GM04503 (cell line): Measurements from ENCODE around the gene MRTFB.
"Not testable (repeated sequence)": the region's sequence is repeated elsewhere in the genome, so short reads cannot be mapped to it uniquely, and the experiment has no call there.

Source experiments
- DNase-seq: peaks from one replicate; pipeline ENCODE4 v3.0.0-alpha.2; 2012; ENCODE audit warnings: low read depth

The MRTFB gene

DNA sequence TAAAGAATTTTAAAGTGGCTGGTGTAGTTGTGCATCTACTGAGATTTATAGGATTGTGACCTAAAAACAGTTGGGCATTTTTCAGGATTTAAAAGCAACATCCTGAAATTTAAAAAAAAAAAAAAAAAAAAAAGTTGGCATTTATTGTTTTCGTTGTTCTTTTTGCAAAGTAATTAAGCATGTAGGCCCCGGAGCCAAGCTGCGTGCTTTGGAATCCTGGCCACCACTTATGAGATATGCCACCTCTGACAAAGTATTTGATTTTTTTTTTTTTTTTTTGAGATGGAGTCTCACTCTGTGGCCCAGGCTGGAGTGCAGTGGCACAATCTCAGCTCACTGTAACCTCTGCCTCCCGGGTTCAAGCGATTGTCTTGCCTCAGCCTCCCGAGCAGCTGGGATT is 112.8 kb downstream of the MRTFB start:
- not testable (repeated sequence) for DNase-seq

DNA sequence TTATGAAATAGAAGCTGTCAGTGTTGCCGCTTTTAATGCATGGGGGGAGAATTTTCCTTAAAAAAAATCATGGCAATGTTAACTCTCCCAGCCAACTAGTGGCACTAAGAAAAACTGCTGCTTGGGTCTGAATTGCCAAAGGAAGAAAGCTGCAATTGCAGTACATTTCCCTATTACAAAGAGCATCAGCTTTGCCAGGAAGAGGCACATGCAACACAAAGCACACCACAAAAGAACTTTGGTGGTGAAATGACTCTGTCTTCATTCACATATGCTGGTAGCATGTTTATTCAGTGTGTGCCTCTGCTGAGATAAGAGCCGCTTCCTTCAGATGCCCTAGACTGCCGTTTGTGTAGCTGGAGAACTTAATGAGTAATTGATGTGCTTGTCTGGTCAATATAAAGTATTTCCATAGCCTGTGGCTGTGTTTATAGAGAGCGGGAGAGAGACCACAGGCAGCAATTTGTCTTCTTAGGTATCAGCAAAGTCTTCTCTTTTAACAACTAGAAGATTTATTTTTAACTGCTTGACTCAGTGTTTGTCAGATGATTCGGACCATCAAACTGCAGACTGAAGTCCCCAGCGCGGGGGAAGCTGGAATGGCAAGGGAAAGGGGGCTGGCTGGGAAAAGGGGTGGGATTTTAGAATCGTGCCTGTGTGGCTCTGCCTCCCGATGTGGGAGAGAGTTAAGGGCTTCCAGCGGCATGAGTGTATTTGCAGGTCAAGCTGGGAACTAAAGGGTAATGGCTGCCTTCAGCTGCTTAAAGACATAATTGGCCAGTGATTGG is 115.1 kb downstream of the MRTFB start:
- DNase-seq, result peak; percentile 31

DNA sequence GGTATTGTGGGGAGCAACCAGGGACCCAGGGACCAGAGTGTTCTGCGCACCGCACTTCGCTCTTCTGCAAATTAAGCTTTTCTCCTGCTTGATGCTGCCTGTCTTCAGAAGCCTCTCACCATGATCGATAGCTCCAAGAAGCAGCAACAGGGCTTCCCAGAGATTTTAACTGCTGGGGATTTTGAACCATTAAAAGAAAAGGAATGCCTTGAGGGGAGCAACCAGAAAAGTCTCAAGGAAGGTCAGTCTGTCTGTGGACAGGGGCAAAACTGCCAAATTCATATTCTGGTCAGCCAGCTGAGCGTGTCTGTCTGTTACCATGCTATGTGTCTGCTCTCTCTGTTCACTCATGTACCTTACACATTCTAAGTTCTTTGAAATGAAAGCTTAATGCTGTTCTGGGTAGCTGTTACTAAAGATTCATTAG is 115.7 kb downstream of the MRTFB start:
- DNase-seq, result no peak

DNA sequence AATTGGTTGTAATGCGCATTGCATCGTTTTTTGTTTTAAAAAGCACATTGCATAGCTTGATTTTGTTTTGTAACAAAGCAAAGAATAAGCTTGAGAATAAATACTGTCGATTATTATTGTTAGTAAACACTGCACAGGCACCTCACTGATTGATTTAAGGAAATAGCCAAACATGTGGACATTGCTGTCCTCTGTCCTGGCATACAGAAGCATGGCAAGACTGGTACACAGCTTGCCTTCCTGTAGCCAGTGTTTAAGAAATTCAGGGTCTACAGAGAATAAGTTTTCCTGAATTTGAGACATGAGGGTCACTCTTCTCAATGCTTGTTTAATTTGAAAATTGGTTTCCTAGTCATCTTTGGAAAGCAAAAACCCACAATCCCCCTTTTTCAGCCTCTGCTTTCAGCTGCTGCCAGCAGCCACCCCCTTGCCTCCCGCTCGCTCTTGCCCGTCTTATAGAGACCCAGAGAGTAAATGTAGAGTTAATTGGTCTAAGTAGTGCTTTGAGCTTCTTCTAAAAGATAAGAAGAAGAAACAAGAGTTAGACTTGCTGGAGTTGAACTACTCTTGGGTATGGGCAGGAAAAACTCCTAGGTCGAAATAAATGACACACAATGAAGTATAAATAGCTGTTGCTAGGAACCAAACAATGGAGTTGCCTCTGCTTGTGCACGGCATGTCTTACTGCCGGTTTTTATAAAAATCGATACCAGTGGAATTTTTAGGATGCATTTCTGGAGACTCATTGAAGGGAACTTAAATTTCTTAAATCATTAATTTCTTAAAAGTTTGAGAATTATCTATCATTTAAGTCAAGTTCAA is 116.6 kb downstream of the MRTFB start:
- DNase-seq, result no peak

DNA sequence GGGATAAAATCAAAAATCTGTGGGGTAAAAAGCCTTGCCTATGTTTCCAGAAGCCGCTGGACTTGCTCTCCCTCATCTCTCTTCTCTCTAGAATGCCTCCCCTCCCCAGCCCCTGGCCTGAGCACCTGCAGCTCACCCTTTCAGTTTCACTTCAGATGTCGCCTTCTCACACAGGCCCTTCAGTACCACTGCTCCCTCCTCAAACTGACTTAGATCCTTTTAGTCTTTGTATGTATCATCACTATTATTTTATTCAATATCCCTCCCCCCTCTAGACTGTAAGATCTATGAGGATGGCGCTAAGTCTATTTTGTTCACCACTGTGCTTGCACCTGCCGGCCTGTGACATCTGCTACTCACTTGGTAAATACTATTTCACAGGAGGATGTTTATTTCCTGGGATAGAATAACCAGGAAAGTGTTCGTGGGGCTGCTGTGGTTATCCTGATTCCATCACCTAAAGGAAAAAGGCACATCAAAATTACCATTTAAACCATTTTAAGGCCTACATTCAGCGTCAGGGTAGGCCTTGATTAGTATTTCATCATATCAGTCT is 122.3 kb downstream of the MRTFB start:
- no peak for DNase-seq

DNA sequence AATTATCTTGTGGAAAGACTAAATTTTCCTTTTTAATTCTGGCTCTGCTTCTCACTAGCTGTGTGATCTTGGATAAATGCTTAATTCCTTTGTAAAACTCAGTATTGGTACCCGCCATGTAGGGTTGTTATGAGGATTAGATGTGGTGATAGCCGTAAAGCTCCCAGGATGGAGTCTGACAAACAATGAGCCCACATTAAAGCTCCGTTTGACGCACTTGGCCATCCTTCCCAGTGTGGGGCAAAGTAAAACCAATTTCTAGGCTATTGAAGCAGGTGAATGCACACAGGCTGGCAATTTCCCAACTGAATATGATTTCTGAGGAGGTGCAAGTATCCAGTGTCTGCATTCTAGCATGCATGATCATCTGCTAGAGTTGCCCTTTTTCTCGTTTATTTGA is 123.6 kb downstream of the MRTFB start:
- no peak for DNase-seq

DNA sequence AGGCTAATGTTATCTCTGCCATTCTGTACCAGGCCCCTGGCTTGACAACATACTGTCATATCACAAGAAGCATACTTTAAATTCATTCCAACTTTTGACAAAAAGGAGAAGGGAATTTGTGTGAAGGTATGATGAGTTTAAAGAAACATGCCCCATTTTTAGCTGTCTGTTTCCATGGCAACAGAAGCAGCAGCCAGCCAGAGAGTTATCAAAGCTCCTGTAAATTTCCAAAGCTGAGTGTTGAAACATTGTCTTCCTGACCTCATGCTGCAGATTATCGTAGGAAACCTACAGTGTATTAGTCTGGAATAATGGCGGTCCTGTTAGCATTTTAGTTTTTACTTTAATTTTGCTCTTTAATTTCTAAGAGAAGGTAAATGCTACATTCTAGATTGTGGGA is 124.9 kb downstream of the MRTFB start:
- DNase-seq, result no peak

DNA sequence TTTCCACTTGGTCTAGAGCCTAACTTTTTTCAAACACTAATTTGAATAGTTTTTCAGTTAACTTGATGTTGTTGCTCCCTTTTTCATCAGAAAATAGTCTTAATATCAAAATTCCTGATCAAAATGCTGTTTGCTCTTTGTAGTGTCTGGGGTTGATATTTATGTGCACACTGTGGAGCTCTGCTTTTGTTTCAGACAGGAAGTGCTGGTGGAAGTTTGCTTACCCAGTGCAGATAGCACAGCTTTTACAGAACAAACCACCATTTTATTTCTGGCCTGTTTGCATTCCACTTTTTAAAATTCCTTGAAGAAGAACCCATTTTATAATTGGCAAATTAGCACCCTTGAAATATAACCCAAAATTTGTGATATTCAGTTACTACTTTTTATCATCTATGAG is 125.4 kb downstream of the MRTFB start:
- DNase-seq, result no peak

DNA sequence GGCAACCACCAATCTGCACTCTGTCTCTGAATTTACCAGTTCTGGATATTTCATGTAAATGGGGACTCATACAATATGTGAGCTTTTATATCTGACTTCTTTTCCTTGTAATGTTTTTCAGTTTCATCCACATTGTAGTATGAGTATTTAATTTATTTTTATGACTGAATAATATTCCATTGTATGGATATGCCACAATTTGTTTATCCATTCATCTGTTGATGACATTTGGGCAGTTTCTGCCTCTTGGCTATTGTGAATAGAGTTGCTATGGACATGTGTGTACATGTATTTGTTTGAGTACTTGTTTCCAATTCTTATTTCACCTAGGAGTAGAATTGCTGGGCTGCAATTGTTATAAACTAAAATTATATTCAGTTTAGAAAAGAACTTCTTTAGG is 126.9 kb downstream of the MRTFB start:
- no peak for DNase-seq

DNA sequence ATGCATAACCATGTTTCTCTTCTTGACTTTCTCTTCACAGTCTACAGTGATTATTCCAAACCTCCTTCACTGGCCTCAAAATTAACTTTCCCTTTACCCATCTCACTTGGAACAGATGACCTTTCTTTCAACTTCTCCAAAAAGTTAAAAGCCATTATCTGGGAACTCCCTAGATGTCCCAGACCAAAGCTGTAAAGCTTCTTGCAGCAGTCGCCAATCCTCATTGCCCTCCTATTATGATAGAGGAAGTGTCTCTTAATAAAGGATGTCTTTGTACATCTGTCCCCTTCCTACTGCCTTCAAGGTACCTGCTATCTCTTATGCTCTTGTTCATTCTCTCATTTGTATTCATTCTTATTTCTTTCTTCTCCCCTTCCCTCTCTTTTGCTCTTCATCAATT is 127.5 kb downstream of the MRTFB start:
- DNase-seq, result no peak

DNA sequence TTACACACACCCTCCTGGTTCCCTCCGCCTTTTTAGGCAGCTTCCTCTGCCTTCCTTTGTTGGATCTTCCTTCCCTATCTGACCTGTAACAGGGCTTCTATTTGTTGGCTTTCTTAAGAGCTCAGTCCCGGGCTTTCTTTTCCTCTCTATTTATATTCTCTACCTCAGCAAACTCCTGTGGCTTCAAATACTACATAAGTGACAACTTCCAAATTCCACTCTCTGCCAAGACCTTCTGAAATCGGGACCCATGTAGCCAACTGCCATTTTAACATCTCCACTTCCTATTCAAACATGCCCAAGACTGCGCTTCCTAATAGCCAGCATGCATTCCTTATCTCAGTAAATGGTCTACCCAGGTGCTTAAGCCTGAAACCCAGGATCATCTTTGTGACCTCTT is 128.1 kb downstream of the MRTFB start:
- DNase-seq, result no peak

DNA sequence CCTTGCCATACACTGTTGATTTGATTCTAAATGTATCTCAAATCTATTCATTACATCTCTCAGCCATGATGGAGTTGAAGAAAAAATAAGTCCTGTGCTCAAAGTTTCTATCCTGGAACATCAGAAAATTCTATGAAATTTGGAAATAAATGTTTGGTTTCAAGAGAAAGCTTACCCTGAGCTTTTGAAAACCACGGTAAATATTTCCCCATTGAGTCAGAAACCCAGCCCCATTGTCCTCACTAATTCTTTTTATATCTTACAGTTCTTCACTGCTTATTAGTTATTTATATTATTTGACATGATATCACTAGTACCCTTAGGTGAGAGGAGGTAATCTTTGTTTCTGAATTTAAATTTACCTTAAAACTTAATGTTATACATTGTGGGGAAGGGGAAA is 128.5 kb downstream of the MRTFB start:
- DNase-seq, result no peak

DNA sequence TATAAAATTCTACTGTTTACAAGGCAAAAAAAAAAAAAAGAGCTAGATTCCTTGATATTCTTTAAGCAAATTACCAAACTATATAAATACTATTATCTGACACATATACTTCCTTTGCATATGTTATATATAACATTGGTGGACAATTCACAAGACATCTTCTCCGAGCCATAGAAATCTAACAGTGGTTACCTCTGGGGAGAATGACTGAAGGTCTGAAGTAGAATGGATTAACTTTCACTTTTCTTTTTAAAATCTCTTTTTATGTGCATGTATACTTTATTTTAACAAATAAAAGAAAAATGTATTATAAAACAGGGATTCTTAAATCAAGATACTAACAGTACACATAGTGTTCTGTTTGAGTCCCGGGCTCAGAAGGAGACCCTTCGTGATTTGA is 131.0 kb downstream of the MRTFB start:
- DNase-seq, result no peak

DNA sequence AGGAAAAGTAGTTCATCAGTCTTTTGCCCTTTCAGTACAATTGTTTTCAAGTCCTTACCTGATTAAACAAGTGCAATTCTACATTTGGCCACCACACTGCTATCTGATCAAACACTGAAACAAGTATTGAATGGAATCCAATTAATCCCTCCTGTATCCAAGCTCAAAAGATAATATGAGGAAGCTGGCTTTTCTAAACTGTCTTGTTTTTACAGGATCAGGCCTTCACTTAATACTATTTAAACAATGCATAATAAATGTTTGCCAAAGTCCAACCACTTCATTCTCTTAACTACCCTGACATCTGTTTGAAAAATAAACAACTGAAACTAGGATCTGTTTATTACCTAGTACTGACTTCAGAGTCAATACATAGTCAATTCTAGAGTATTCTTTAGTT is 131.6 kb downstream of the MRTFB start:
- DNase-seq, result no peak

DNA sequence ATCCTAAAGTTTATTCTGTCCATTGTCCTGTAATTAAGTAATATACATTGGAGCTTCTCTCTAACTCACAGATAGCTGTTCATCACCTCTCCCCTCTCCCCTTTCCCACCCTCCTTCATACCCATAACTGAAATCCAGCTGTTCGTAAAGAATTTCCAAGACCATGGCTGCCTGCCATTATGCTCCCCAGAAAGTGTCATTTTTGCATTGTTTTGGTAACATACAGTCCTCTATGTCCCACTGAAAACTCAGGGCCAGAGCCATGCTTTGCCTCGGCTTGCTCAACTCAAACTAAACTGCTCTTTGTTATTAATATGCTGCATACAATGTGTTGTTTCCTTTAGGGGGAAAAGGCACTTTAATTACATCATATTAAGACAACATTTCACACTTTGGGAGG is 132.0 kb downstream of the MRTFB start:
- no peak for DNase-seq

DNA sequence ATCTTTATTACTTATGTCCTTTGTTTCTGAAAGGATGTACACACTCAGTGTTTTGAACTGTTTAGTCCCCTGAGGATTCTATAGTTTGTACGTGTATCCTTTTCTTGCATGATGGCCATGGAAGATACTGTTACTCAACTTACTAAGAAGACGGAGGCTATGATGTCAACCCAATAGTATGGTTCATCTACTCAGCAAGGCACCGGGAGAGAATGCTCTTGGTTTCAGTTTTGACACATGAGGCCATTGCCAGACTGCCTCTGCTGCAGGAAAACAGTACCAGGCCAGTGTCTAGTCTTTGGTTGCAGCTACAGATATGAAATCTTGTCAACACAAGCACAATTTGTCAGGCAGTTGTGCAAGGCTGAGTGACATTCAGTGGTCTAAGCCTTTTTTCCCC is 134.5 kb downstream of the MRTFB start:
- DNase-seq, result no peak

DNA sequence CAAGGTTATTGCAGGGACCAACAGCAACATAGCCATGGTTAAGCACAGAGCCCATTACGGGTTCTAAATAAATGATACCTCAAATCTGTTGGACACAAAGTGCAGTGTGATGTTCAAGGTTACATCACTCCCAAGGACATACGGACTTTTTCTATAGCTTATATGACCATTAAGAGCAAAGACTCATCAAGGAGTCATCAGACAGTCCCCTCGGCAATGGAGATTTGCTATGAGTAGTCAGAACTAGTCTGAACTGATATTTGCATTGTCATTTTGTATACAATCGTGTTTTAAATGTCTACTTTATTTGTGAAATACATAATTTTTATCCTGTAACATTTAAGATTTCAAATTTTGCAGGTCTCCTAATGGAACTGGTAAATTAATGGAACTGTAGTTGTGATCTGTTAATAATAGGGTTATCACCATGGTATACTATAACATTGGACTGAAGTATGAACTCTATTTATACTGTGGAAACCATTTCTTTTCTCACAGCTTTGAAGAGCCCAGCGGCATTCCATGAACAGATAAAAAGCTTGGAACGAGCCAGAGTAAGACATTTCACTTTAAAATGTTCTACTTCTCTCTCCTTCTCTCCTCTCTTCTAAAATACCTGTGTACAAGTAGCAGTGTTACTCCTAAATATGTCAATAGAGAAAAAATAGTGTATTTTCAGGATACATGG is 140.9 kb downstream of the MRTFB start:
- DNase-seq, result no peak

DNA sequence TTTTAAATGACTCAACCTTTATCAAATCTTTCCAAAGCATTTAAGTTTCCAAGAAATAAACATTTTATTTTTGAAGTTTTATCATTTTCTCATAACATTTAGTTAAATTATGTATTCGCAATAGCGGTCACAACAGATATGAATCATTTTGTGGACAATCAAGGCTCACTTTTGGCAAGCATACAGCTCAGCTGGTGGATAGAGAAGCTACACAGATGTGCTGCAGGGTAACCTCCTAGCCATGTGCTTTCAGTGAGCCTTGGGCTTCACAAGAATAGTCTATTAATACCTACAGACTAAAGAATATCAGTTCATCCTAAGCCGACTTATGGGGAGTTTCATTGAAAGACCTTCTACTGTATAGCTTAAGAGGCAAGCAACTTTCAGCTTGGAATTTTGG is 144.8 kb downstream of the MRTFB start:
- no peak for DNase-seq

DNA sequence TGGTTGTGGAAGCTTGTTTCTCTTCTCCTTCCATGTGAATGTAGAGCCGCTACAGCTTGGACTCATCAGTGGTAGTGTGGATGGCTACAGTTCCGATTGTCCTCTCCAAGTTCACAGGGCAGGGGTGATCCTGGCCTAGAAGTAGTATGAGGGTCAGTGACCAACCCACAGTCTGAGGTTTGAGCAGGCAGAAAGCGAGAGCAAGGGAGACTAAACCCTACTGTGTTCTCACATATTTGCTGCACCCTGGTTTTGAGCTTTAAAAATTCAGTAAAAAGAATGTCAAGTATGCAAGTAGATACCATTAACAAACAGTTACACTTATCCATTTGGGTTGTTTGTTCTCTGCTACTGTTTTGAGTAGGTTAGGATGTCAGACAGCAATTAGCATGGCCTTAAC is 148.9 kb downstream of the MRTFB start:
- no peak for DNase-seq

DNA sequence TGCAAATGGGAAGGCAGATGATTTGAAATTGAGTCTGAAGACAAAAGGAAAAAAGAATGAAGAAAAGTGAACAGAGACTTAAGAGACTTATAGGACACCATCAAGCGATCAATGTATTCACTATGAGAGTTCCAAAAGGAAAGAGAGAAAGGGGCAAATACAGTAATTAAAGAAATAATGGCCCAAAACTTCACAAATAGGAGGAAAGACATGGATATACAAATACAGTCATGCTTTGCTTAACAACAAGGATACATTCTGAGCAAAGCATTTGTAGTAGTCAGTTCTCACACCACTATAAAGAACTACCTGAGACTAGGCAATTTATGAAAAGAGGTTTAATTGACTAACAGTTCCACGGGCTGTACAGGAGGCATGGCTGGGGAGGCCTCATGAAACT is 152.5 kb downstream of the MRTFB start:
- DNase-seq, result no peak

DNA sequence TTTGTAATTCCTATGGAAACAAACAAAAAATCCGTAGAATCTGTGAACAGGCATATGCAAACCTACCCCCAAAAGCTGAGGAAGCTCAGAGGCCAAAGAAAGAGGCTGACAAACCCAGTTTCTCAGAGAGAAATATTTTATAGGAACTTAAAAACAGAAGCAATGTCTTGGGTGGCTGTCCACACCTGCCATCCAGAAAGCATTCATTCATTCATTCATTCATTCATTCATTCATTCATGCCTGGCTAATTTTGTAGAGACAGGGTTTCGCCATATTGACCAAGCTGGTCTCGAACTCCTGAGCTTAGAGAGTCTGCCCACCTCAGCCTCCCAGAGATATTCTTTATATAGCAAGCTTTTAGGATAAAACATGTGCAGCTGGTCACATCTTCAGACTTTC is 154.3 kb downstream of the MRTFB start:
- no peak for DNase-seq

DNA sequence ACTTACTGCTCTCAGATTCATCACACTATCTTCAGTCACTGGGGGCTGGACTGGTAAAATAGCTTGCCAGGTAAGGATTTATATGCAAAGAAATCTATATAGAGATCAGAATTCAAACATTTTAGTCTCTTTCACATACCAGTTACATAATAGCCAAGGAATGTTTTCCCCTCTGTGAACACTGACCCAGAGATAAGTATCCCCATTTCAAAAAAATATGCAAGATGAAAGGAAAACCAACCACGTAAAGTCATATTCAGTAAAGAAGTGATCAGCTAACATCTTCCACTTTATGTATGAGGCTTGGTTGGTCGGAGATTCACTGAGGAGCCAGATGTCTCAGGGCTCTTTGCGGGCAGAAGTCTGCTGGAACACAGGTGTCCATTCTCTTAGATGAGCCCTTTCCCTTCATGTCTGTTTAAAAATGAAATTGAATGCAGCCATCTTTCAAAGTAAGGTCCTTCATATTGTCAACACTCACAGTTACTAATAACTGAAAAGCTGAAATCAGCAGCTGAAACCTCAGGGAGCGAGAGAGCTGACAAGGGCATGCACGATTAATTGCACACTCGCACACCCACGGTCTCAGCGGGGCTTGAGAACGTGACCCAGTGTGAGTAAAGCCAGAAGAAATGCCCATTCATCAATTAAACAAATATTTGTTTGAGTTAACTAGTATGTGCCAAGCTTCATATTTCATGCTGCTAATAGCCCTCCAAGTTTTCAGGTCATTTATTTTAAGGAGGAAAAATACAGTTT is 161.2 kb downstream of the MRTFB start:
- no peak for DNase-seq
